GM18868 (cell line): Measurements from ENCODE around the gene BLOC1S3.
"Not testable (repeated sequence)": the region's sequence is repeated elsewhere in the genome, so short reads cannot be mapped to it uniquely, and the experiment has no call there.

ENCODE experiments used
- ATAC-seq: cut with Tn5 transposase; IDR thresholded peaks from one replicate; pipeline ENCODE4 v1.9.1; 2021; ENCODE audit warnings: mild to moderate bottlenecking, moderate library complexity; ENCODE audit not compliant: unreplicated experiment

Gene BLOC1S3

GRCh38 chr19:45218911-45219743 lies 40.5 kb downstream of the BLOC1S3 start:
- ATAC-seq: no peak

GRCh38 chr19:45222724-45223123 lies 44.1 kb downstream of the BLOC1S3 start:
- ATAC-seq: no peak

DNA sequence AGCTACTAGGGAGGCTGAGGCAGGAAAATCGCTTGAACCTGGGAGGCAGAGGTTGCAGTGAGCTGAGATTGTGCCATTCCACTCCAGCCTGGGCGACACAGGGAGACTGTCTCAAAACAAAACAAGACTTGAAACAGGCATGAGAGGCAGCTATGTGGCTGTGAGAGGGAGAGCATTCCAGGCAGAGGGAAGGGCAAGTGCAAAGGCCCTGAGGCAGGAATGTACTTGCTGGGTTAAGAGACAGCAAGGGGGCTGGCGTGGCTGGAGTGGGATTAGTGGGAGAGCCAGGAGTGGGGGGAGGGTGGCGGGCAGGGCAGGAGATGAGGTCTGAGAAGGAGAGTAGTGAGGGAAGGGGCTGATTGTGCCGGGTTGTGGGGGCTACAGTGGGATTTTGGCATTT lies 45.3 kb downstream of the BLOC1S3 start:
- no peak for ATAC-seq

DNA sequence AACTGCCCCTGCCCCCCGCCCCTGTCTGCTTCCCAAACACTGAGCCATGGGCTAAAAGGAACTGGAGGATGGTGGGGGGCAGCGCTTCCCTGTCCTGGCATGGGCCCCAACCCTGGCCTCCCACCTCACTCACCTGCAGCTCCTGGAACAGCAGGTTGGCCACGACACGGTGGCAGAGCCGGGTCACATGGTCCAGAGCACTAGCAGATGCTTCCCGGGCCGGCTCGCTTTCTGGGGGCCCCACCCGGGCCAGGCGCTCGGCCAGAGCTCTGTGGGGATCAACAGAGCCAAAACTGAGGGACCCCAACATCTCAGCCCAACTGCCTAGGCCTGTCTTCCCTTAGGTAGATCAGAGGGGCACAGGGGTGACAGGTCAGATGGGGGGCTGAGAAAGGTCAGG lies 46.1 kb downstream of the BLOC1S3 start:
- ATAC-seq: no peak

GRCh38 chr19:45229056-45229455 lies 50.5 kb downstream of the BLOC1S3 start:
- ATAC-seq: not testable (repeated sequence)
